Ectodermal cell (in vitro differentiated cells): ENCODE data around the gene FGFR3.

Source experiments
- H3K27ac ChIP-seq: 2 replicates; pipeline ENCODE4 v1.7.0; 2013; ENCODE audit warnings: mild to moderate bottlenecking, low read depth, low read length; ENCODE audit not compliant: insufficient read depth, poor library complexity, severe bottlenecking
- H3K27me3 ChIP-seq: 2 replicates; pipeline ENCODE4 v1.7.0; 2013; ENCODE audit warnings: mild to moderate bottlenecking, low read length; ENCODE audit not compliant: insufficient read depth, control insufficient read depth, poor library complexity, severe bottlenecking
- H3K36me3 ChIP-seq: one replicate; pipeline ENCODE4 v1.7.0; 2013; ENCODE audit warnings: low read length; ENCODE audit not compliant: control insufficient read depth, insufficient read depth
- H3K4me1 ChIP-seq: one replicate; pipeline ENCODE4 v1.7.0; 2013; ENCODE audit warnings: low read length; ENCODE audit not compliant: control insufficient read depth, insufficient read depth
- H3K4me3 ChIP-seq: 2 replicates; pipeline ENCODE4 v1.7.0; 2013; ENCODE audit warnings: low read depth, low read length, control low read depth; ENCODE audit not compliant: insufficient read depth
- H3K9me3 ChIP-seq: 2 replicates; pipeline ENCODE4 v1.7.0; 2013; ENCODE audit warnings: mild to moderate bottlenecking, low read length, moderate library complexity; ENCODE audit not compliant: control insufficient read depth
- WGBS, 2 experiments: methylation state at CpG; one replicate each; pipeline ENCODE4 v1.1.7; 2013; ENCODE audit warnings: missing lambda C conversion rate in 2 of 2; 5-methylcytosine and 5-hydroxymethylcytosine counted together

FGFR3 gene

GRCh38 chr4:1809754-1810502, 16.8 kb downstream of the FGFR3 start:
- no peak overlapping the region for H3K4me3 ChIP-seq
- H3K27me3 ChIP-seq = no peaks in the 10 kb centered on the region
- peak overlapping the region; percentile 42 for H3K27ac ChIP-seq
- H3K4me1 ChIP-seq = no peaks in the 10 kb centered on the region
- 26 to 29% methylated on average over 15 of the region's 15 CpGs for WGBS, 2 experiments
- peaks cover 13% of the 10 kb centered on the region for H3K36me3 ChIP-seq
- no peaks in the 10 kb centered on the region for H3K9me3 ChIP-seq

- no peaks in the 10 kb centered on the region for H3K4me1 ChIP-seq
- no peak overlapping the region for H3K4me3 ChIP-seq
- peaks cover 20% of the 10 kb centered on the region for H3K36me3 ChIP-seq
- no peaks in the 10 kb centered on the region for H3K27me3 ChIP-seq
- H3K9me3 ChIP-seq = no peaks in the 10 kb centered on the region
- 93 to 96% methylated on average over 10 of the region's 10 CpGs for WGBS, 2 experiments
- H3K27ac ChIP-seq = no peak overlapping the region
These were observed 17.7 kb downstream of the FGFR3 start for GRCh38 chr4:1810765-1811164.

GRCh38 chr4:1812720-1813119, 19.6 kb downstream of the FGFR3 start:
- H3K36me3 ChIP-seq = peaks cover 21% of the 10 kb centered on the region
- H3K27ac ChIP-seq = no peak overlapping the region
- 94 to 96% methylated on average over 11 of the region's 11 CpGs for WGBS, 2 experiments
- H3K4me3 ChIP-seq = no peak overlapping the region
- no peaks in the 10 kb centered on the region for H3K4me1 ChIP-seq
- no peaks in the 10 kb centered on the region for H3K9me3 ChIP-seq
- no peaks in the 10 kb centered on the region for H3K27me3 ChIP-seq

GRCh38 chr4:1813231-1813630, 20.1 kb downstream of the FGFR3 start:
- no peak overlapping the region for H3K4me3 ChIP-seq
- H3K27me3 ChIP-seq = no peaks in the 10 kb centered on the region
- H3K36me3 ChIP-seq = peaks cover 25% of the 10 kb centered on the region
- no peaks in the 10 kb centered on the region for H3K4me1 ChIP-seq
- 88% methylated on average over 9 of the region's 9 CpGs for WGBS, 2 experiments
- H3K27ac ChIP-seq = no peak overlapping the region
- no peaks in the 10 kb centered on the region for H3K9me3 ChIP-seq

- 82% methylated on average over 9 of the region's 9 CpGs for WGBS, 2 experiments
- no peak overlapping the region for H3K4me3 ChIP-seq
- peaks cover 29% of the 10 kb centered on the region for H3K36me3 ChIP-seq
- no peaks in the 10 kb centered on the region for H3K4me1 ChIP-seq
- no peaks in the 10 kb centered on the region for H3K27me3 ChIP-seq
- H3K9me3 ChIP-seq = no peaks in the 10 kb centered on the region
- H3K27ac ChIP-seq = no peak overlapping the region
These were observed 20.8 kb downstream of the FGFR3 start for GRCh38 chr4:1813915-1814314.

GRCh38 chr4:1814453-1814852, 21.4 kb downstream of the FGFR3 start:
- no peak overlapping the region for H3K27ac ChIP-seq
- H3K27me3 ChIP-seq = no peaks in the 10 kb centered on the region
- no peaks in the 10 kb centered on the region for H3K9me3 ChIP-seq
- no peaks in the 10 kb centered on the region for H3K4me1 ChIP-seq
- 93 to 95% methylated on average over 8 of the region's 8 CpGs for WGBS, 2 experiments
- H3K36me3 ChIP-seq = peaks cover 31% of the 10 kb centered on the region
- no peak overlapping the region for H3K4me3 ChIP-seq

- H3K27me3 ChIP-seq = no peaks in the 10 kb centered on the region
- no peak overlapping the region for H3K27ac ChIP-seq
- no peaks in the 10 kb centered on the region for H3K4me1 ChIP-seq
- no peak overlapping the region for H3K4me3 ChIP-seq
- WGBS, 2 experiments = 95% methylated on average over 34 of the region's 34 CpGs
- peaks cover 31% of the 10 kb centered on the region for H3K36me3 ChIP-seq
- no peaks in the 10 kb centered on the region for H3K9me3 ChIP-seq
These were observed 22.3 kb downstream of the FGFR3 start for GRCh38 chr4:1815096-1815996.

- no peaks in the 10 kb centered on the region for H3K9me3 ChIP-seq
- no peaks in the 10 kb centered on the region for H3K27me3 ChIP-seq
- 95% methylated on average over 25 of the region's 25 CpGs for WGBS, 2 experiments
- no peak overlapping the region for H3K27ac ChIP-seq
- no peak overlapping the region for H3K4me3 ChIP-seq
- H3K4me1 ChIP-seq = no peaks in the 10 kb centered on the region
- peaks cover 31% of the 10 kb centered on the region for H3K36me3 ChIP-seq
These were observed 23.1 kb downstream of the FGFR3 start for GRCh38 chr4:1815997-1816860.

GRCh38 chr4:1819284-1819683, 26.2 kb downstream of the FGFR3 start:
- Histone ChIP-seq H3K9me3 (no peaks in the 10 kb centered on the region), H3K4me1 (no peaks in the 10 kb centered on the region), H3K27ac (no peak overlapping the region), H3K36me3 (peaks cover 31% of the 10 kb centered on the region), H3K27me3 (no peaks in the 10 kb centered on the region), H3K4me3 (no peak overlapping the region)
- WGBS, 2 experiments = 95 to 96% methylated on average over 10 of the region's 10 CpGs
